Measurements from ENCODE around the gene ITPR2.

DNA sequence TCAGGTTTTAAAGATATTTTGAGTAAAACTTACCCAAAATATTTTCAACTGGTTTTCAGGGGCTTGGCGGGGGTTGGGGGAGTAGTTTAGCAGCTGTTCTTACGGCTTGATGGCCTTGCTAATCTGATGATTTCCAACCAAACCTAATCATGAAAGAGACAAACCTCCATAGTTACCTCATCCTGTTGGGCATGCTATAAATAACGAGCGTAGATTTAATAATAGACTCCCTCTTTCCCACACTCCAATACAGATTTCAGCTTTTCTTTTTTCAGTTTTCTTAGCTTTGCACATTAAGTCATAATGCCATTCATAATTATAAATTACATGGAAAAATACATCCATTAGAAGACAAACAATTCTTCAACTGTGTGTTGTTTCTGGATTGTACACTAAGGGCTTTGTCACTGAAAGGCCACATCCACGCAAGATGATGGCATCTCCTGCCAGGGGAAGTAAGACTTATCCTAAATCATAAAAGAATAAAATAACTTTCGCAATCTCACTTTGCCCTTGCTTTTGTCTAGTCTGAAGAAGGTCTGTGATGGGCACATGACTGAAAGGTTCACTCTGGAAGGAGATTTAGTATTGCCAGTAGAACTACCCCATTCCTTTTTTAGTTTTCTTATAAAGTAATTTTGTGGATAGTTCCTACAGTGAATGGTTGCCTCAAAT, 23.2 kb downstream of the ITPR2 start:
- TF ChIP-seq, protein P1, sequence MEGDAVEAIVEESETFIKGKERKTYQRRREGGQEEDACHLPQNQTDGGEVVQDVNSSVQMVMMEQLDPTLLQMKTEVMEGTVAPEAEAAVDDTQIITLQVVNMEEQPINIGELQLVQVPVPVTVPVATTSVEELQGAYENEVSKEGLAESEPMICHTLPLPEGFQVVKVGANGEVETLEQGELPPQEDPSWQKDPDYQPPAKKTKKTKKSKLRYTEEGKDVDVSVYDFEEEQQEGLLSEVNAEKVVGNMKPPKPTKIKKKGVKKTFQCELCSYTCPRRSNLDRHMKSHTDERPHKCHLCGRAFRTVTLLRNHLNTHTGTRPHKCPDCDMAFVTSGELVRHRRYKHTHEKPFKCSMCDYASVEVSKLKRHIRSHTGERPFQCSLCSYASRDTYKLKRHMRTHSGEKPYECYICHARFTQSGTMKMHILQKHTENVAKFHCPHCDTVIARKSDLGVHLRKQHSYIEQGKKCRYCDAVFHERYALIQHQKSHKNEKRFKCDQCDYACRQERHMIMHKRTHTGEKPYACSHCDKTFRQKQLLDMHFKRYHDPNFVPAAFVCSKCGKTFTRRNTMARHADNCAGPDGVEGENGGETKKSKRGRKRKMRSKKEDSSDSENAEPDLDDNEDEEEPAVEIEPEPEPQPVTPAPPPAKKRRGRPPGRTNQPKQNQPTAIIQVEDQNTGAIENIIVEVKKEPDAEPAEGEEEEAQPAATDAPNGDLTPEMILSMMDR (IDR thresholded peaks at IDR 0.05; ENCODE audit: low read depth, low read length, missing input control), result no peak
- TF ChIP-seq, protein P2, sequence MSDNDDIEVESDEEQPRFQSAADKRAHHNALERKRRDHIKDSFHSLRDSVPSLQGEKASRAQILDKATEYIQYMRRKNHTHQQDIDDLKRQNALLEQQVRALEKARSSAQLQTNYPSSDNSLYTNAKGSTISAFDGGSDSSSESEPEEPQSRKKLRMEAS (IDR thresholded peaks at IDR 0.05), result no peak
- TF ChIP-seq, protein P3, sequence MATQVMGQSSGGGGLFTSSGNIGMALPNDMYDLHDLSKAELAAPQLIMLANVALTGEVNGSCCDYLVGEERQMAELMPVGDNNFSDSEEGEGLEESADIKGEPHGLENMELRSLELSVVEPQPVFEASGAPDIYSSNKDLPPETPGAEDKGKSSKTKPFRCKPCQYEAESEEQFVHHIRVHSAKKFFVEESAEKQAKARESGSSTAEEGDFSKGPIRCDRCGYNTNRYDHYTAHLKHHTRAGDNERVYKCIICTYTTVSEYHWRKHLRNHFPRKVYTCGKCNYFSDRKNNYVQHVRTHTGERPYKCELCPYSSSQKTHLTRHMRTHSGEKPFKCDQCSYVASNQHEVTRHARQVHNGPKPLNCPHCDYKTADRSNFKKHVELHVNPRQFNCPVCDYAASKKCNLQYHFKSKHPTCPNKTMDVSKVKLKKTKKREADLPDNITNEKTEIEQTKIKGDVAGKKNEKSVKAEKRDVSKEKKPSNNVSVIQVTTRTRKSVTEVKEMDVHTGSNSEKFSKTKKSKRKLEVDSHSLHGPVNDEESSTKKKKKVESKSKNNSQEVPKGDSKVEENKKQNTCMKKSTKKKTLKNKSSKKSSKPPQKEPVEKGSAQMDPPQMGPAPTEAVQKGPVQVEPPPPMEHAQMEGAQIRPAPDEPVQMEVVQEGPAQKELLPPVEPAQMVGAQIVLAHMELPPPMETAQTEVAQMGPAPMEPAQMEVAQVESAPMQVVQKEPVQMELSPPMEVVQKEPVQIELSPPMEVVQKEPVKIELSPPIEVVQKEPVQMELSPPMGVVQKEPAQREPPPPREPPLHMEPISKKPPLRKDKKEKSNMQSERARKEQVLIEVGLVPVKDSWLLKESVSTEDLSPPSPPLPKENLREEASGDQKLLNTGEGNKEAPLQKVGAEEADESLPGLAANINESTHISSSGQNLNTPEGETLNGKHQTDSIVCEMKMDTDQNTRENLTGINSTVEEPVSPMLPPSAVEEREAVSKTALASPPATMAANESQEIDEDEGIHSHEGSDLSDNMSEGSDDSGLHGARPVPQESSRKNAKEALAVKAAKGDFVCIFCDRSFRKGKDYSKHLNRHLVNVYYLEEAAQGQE (IDR thresholded peaks at IDR 0.05), result no peak
- TF ChIP-seq NR2F2 (IDR thresholded peaks at IDR 0.05), result no peak
- no peak for TF ChIP-seq SP1 (IDR thresholded peaks at IDR 0.05)
- TF ChIP-seq GABPA (IDR thresholded peaks at IDR 0.05 in 1 of 2, conservative IDR thresholded peaks at IDR 0.05 in 1 of 2), result no peak
- TF ChIP-seq FOXA2 (IDR thresholded peaks at IDR 0.05), result no peak
- no peak for TF ChIP-seq TAF1 (conservative IDR thresholded peaks at IDR 0.05)
- TF ChIP-seq RAD21 (IDR thresholded peaks at IDR 0.05), result no peak
- no peak for TF ChIP-seq FOXA1 (IDR thresholded peaks at IDR 0.05)
- TF ChIP-seq, protein P4, sequence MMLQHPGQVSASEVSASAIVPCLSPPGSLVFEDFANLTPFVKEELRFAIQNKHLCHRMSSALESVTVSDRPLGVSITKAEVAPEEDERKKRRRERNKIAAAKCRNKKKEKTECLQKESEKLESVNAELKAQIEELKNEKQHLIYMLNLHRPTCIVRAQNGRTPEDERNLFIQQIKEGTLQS (IDR thresholded peaks at IDR 0.05), result no peak
- no peak for TF ChIP-seq YY1 (IDR thresholded peaks at IDR 0.05)
- TF ChIP-seq EGR1 (IDR thresholded peaks at IDR 0.05; ENCODE audit: low read depth in 2 of 2), result no peak
